ENCODE measurements around the gene YES1. TPM values are rescaled to one million over a fixed set of nuclear protein-coding genes. Genes with fewer than 3 reads are reported as not detected.

YES1 gene
- total and polyA plus RNA-seq, 2 donors (not counting 3 experiments of a cell fraction or from before 2014, with no cell fraction given), result 16.5 to 92.3 TPM

GRCh38 chr18:767961-768360 lies 44.1 kb downstream of the YES1 start:
- intact Hi-C loops (cut with micrococcal nuclease) (no loop called here), dilution Hi-C loops (cut with MboI; ENCODE audit: extremely low pct_ligation_motif_present, low sequenced_read_pairs) (no loop called here)
- Histone ChIP-seq H4K20me1 (replicated peaks; ENCODE audit: control insufficient read depth, extremely low read depth, insufficient read depth, low read length) (no peaks in the 10 kb centered on the region), H3K36me3 (ENCODE audit: control insufficient read depth in 2 of 2, extremely low read depth in 1 of 2, insufficient read depth in 2 of 2, low read length in 2 of 2) (no peaks in the 10 kb centered on the region), H3K9me3 (replicated peaks; ENCODE audit: control insufficient read depth, insufficient read depth, low read length) (no peaks in the 10 kb centered on the region), H3K79me2 (ENCODE audit: control insufficient read depth, insufficient read depth, low read length) (peaks cover 92% of the 10 kb centered on the region), H3K9ac (replicated peaks; ENCODE audit: extremely low read depth, insufficient read depth, low read length) (no peak overlapping the region), H3K27me3 (ENCODE audit: control insufficient read depth in 2 of 2, insufficient read depth in 2 of 2, low read length in 2 of 2) (no peaks in the 10 kb centered on the region), H3K27ac (ENCODE audit: insufficient read depth, low read depth, low read length) (no peak overlapping the region), H3K4me3 (replicated peaks in 1 of 3; ENCODE audit: insufficient read depth in 1 of 3, low read depth in 1 of 3, low read length in 3 of 3) (no peak overlapping the region), H3K9me1 (replicated peaks; ENCODE audit: control insufficient read depth, extremely low read depth, insufficient read depth, low read length) (no peaks in the 10 kb centered on the region), H2AFZ (ENCODE audit: low read depth, low read length) (no peak overlapping the region), H3K4me2 (ENCODE audit: insufficient read depth, low read length) (no peak overlapping the region), H3K4me1 (ENCODE audit: control insufficient read depth, extremely low read depth, insufficient read depth, low read length) (peaks cover 23% of the 10 kb centered on the region)
- FAIRE-seq, result no peak
- no peak for DNase-seq (ENCODE audit: low read depth, low spot score)
- no TSS peak for BruUV-seq (replicated peaks)
- ChIA-PET POLR2A (no interaction called here), CTCF (interaction anchor here (1.2 to 1.5 kb wide), 2 partner anchors 15 to 18 kb away, joined by 3 to 4 read pairs; no protein-coding TSS in a partner anchor)
- no peak for TF ChIP-seq FOS (IDR thresholded peaks at IDR 0.05; ENCODE audit: borderline replicate concordance, insufficient read depth, low read length)
- no peak for TF ChIP-seq GATA2 (IDR thresholded peaks at IDR 0.05; ENCODE audit: insufficient read depth, insufficient read length, low read depth, low read length)
- no peak for TF ChIP-seq POLR2AphosphoS5 (IDR thresholded peaks at IDR 0.05; ENCODE audit: insufficient read depth, low read depth, low read length)
- no peak for TF ChIP-seq EZH2 (IDR thresholded peaks at IDR 0.05; ENCODE audit: borderline replicate concordance, low read depth, low read length, severe bottlenecking)
- no peak for TF ChIP-seq POLR2A (IDR thresholded peaks at IDR 0.05; ENCODE audit: low read depth, low read length)
- TF ChIP-seq MAX (IDR thresholded peaks at IDR 0.05; ENCODE audit: insufficient read depth, insufficient read length), result no peak
- TF ChIP-seq MYC (IDR thresholded peaks at IDR 0.05; ENCODE audit: low read depth, low read length), result no peak
- TF ChIP-seq, protein P1, sequence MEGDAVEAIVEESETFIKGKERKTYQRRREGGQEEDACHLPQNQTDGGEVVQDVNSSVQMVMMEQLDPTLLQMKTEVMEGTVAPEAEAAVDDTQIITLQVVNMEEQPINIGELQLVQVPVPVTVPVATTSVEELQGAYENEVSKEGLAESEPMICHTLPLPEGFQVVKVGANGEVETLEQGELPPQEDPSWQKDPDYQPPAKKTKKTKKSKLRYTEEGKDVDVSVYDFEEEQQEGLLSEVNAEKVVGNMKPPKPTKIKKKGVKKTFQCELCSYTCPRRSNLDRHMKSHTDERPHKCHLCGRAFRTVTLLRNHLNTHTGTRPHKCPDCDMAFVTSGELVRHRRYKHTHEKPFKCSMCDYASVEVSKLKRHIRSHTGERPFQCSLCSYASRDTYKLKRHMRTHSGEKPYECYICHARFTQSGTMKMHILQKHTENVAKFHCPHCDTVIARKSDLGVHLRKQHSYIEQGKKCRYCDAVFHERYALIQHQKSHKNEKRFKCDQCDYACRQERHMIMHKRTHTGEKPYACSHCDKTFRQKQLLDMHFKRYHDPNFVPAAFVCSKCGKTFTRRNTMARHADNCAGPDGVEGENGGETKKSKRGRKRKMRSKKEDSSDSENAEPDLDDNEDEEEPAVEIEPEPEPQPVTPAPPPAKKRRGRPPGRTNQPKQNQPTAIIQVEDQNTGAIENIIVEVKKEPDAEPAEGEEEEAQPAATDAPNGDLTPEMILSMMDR (IDR thresholded peaks at IDR 0.05; ENCODE audit: extremely low read depth in 1 of 2, insufficient read depth in 1 of 2, low read depth in 1 of 2, low read length in 2 of 2), result no peak
- no peak for TF ChIP-seq JUN (IDR thresholded peaks at IDR 0.05; ENCODE audit: borderline replicate concordance, insufficient read depth, insufficient read length, low read depth)

All from endothelial cell of umbilical vein (primary cell).